GM12878 (cell line): Measurements from ENCODE around the gene PDZRN4.

Source experiments
- BCL11A ChIP-seq: IDR thresholded peaks from 2 replicates; pipeline ENCODE4 v1.6.1; 2011; ENCODE audit warnings: low read depth, low read length
- BRCA1 ChIP-seq: IDR thresholded peaks from 2 replicates; pipeline ENCODE4 v1.6.1; 2011; ENCODE audit warnings: low read depth, low read length, improper control_type of control experiment
- CEBPB ChIP-seq, 2 experiments: fragments of 150-350 bp in 1 of 2; IDR thresholded peaks; 2 replicates each; pipeline ENCODE4 v1.6.1; 2012 to 2014; ENCODE audit warnings: low read depth in 2 of 2, low read length in 2 of 2, borderline replicate concordance in 1 of 2, inconsistent platforms in 1 of 2
- CTCF ChIP-seq, 3 experiments: IDR thresholded peaks in 2 of 3; conservative IDR thresholded peaks in 1 of 3; 2 replicates each; pipeline ENCODE4 v1.5.1; 2011; ENCODE audit warnings: low read depth in 3 of 3, low read length in 3 of 3, mild to moderate bottlenecking in 3 of 3, control low read depth in 2 of 3, moderate library complexity in 2 of 3, inconsistent platforms in 1 of 3, mixed read lengths in 1 of 3; ENCODE audit not compliant: control insufficient read depth in 2 of 3, insufficient read depth in 1 of 3; ENCODE audit errors: extremely low read depth in 1 of 3
- EED ChIP-seq: sonication (generic); IDR thresholded peaks from 2 replicates; pipeline ENCODE4 v1.6.1; 2016; ENCODE audit warnings: antibody characterized with exemption, low read depth
- EP300 ChIP-seq, 2 experiments: fragments of 150-350 bp in 1 of 2; IDR thresholded peaks; 2 replicates each; pipeline ENCODE4 v1.6.1; 2011 to 2012; ENCODE audit warnings: low read depth in 2 of 2, low read length in 2 of 2, borderline replicate concordance in 1 of 2, improper control_type of control experiment in 1 of 2, inconsistent platforms in 1 of 2; ENCODE audit not compliant: control insufficient read depth in 1 of 2
- NBN ChIP-seq: fragments of 450-650 bp; IDR thresholded peaks from 2 replicates; pipeline ENCODE4 v1.6.1; 2016
- POLR2A ChIP-seq: IDR thresholded peaks from 2 replicates; pipeline ENCODE4 v1.6.1; 2011; ENCODE audit warnings: low read depth, mild to moderate bottlenecking, low read length
- POLR2AphosphoS2 ChIP-seq: IDR thresholded peaks from 2 replicates; pipeline ENCODE4 v1.6.1; 2011; ENCODE audit warnings: low read depth, mild to moderate bottlenecking, low read length, improper control_type of control experiment, moderate library complexity
- POLR2AphosphoS5 ChIP-seq: IDR thresholded peaks from 2 replicates; pipeline ENCODE4 v1.6.1; 2011; ENCODE audit warnings: mild to moderate bottlenecking, low read length, inconsistent platforms
- SIN3A ChIP-seq: IDR thresholded peaks from 2 replicates; pipeline ENCODE4 v1.6.1; 2012; ENCODE audit warnings: low read depth, low read length, improper control_type of control experiment
- SIX5 ChIP-seq: IDR thresholded peaks from 2 replicates; pipeline ENCODE4 v1.6.1; 2011; ENCODE audit warnings: mild to moderate bottlenecking, low read depth, low read length, moderate library complexity; ENCODE audit not compliant: severe bottlenecking
- SP1 ChIP-seq: IDR thresholded peaks from one replicate; pipeline ENCODE4 v1.6.1; 2011; ENCODE audit warnings: low read depth, low read length
- TF ChIP-seq, protein P1 (sequence below): IDR thresholded peaks from 2 replicates; pipeline ENCODE4 v1.6.1; 2012; ENCODE audit warnings: mild to moderate bottlenecking, low read depth, low read length

- TF ChIP-seq CEBPB (IDR thresholded peaks at IDR 0.05; ENCODE audit: borderline replicate concordance in 1 of 2, low read depth in 2 of 2, low read length in 2 of 2) (no peak), CTCF (IDR thresholded peaks at IDR 0.05 in 2 of 3, conservative IDR thresholded peaks at IDR 0.05 in 1 of 3; ENCODE audit: control insufficient read depth in 2 of 3, extremely low read depth in 1 of 3, insufficient read depth in 1 of 3, low read depth in 3 of 3, low read length in 3 of 3) (peak; percentile 27 to 34 (median 27); a peak in 4 of 6 replicates), POLR2A (no peak), BRCA1 (no peak), NBN (no peak), SIN3A (no peak), SIX5 (no peak), BCL11A (no peak), POLR2AphosphoS2 (no peak), EP300 (IDR thresholded peaks at IDR 0.05; ENCODE audit: borderline replicate concordance in 1 of 2, control insufficient read depth in 1 of 2, low read depth in 2 of 2, low read length in 2 of 2) (no peak), POLR2AphosphoS5 (no peak), EED (no peak), SP1 (no peak)
- TF ChIP-seq, protein P1, sequence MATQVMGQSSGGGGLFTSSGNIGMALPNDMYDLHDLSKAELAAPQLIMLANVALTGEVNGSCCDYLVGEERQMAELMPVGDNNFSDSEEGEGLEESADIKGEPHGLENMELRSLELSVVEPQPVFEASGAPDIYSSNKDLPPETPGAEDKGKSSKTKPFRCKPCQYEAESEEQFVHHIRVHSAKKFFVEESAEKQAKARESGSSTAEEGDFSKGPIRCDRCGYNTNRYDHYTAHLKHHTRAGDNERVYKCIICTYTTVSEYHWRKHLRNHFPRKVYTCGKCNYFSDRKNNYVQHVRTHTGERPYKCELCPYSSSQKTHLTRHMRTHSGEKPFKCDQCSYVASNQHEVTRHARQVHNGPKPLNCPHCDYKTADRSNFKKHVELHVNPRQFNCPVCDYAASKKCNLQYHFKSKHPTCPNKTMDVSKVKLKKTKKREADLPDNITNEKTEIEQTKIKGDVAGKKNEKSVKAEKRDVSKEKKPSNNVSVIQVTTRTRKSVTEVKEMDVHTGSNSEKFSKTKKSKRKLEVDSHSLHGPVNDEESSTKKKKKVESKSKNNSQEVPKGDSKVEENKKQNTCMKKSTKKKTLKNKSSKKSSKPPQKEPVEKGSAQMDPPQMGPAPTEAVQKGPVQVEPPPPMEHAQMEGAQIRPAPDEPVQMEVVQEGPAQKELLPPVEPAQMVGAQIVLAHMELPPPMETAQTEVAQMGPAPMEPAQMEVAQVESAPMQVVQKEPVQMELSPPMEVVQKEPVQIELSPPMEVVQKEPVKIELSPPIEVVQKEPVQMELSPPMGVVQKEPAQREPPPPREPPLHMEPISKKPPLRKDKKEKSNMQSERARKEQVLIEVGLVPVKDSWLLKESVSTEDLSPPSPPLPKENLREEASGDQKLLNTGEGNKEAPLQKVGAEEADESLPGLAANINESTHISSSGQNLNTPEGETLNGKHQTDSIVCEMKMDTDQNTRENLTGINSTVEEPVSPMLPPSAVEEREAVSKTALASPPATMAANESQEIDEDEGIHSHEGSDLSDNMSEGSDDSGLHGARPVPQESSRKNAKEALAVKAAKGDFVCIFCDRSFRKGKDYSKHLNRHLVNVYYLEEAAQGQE = no peak
Observed at GRCh38 chr12:41367726-41368405, 179.7 kb downstream of the PDZRN4 start.
